ENCODE results near the gene CTRB1.
"Not testable (repeated sequence)": the region's sequence is repeated elsewhere in the genome, so short reads cannot be mapped to it uniquely, and the experiment has no call there.

CTRB1 gene

GRCh38 chr16:75256696-75257343, 38.0 kb downstream of the CTRB1 start:
- DNase-seq (ENCODE audit: low spot score): no peak

DNA sequence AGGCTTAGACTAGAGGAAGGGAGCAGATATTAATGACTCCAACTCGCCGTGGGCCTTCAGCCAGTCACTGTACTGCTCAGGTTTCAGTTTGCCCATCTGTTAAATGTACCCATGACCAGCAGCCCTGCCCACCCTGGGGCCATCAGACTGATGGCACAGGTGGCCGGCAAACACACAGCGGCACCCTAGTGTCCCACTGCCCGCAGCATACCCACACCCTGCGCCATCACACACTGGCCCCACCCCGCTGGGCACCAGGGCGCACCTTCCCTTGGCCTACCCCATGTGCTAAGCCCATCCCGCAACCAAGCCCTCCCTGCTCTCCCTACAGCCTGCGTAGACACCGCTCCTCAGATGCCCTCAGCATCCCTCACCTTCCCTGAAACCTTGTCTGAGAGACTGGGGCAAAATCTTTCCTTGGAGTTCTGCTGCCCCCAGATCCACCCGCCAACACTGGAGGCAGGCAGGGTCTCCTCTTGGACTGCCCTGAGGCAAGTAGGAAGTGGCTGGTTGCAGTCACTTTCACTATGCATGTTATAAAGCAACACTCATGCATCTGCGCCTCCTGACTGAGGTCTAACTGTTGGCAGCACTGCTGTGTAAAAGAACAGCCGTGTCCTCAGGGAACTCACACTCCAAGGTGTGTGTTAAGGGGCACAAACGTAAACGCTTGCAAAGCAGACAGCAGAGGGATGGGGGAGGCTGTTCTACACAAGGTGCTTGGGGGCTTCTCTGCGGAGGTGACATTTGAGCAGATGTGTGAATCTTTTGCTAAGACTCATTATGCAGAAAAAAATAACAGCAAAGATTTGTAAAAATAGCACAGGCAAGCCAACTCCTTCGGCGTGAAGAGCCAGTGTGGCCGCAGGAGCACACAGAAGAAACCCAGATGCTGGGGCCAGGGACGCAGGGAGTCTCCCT, 39.4 kb downstream of the CTRB1 start:
- DNase-seq (ENCODE audit: low spot score): no peak

DNA sequence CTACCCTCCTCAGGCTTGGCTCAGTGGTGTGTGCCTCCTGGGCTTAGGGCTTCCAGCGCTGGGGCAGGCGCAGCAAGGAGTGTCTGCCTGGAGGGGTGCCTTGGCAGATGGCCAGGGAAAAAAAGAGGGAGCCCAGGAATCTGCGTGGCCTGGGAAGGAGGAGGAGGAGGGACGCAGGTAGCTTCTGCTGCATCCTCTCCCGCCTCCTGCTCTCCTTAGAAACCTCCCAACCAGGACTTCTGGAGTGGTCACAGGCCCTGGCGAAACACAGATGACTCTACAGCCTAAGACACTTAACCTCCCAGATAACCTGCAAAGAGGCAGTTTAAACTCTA, 40.0 kb downstream of the CTRB1 start:
- DNase-seq (ENCODE audit: low spot score): no peak

DNA sequence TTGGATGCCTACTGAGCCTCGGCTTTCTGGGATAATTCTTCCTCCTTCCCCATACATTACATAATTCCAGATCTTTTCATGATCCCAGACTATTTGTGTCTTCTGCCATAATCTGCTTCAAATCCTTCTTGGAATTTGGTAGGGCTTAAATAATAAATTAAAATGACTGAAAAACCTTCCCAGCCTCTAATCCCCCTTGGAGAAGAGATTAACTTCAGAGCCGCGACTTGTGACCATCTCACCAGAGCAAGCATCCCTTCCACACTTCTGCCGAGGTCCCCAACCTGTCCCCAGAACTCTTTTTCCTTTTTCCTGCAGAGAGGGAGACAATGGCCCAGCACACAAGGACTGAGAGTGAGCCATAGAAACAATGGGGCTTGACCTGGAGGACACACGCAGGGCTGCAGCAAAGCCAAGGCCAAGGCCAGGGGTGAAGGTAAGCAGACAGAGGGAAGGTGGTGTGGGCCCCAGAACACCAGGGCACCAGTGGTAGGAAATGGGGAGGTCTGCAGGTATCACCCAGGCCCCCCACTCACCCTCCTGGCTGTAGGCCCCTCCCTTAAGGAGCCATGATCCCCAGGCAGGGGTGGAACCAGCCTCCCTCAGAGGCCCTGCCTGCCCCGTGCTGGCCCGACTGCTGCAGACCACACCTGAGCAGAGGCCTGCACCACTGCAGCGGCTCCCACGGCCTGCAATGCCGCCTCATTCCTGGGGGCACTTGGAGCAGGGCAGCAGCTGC, 42.2 kb downstream of the CTRB1 start:
- DNase-seq (ENCODE audit: low spot score): no peak

DNA sequence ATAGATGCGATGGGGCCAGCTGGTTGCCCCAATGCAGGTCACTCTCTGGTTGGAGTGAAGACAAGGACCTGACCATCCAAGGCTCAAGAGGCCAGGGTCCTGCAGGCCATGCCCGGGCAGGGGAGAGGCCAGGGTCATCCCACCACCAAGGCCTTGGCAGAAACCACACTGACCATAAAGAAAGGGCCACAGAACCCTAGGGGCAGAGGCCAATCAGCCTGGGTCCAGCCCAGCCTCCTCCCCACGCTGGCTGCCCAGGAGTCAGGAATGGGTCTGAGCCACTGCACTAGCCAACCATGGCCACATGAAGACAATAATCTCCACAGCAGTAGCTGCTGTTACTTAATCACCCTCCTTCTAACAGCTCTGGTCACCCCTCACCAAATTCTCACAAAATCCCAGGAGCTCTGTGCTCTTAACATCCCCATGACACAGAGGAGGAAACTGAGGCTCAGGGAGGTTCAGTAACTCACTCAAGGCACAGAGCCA, 42.8 kb downstream of the CTRB1 start:
- DNase-seq (ENCODE audit: low spot score): no peak

DNA sequence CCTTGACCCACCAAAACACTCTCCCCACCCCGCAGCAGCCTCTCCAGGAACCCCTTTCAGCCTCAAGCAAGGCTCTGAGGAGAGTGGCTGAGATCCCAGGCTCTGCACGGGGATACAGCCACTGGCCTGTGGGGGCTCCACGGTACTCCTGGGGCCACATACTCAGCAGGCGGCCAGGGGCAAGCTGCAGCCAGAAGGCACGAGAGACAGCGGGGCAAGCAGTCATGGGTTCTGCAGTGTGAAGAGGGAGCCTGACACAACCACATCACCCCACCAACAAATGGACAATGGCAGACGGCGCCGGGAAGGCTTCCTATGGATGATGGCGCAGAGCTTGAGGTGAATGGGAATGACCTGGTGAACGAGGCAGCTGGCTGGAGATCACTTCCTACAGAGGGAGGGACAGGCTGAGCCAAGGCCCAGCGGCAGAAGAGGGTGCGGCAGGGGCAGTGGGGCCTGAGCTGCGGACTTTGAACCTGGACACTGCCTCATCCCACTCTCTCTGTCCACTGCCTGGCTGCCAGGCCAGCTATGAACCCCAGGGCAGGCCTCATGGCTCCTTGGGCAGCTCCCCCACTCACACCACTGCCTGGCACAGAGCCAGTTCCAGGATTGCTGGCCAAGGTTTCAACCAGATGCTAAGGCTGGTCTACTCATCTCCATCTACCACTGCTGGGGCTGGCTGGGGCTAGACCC, 43.5 kb downstream of the CTRB1 start:
- no peak for DNase-seq (ENCODE audit: low spot score)

DNA sequence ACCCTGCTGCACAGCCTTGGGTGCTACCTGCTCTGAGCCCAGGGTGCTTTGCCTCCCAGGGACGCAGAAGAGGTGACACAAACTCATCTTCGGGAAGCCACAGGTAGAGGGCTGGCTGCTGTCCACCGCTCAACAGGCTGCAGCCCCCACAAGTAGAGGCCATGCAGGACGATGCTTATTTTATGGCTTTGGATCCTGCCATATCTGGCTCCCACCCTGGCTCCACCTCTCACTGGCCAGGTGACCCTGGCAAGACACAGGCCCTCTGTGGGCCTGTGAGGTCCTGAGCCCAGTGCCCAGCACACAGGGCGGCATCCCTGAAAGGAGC, 44.0 kb downstream of the CTRB1 start:
- no peak for DNase-seq (ENCODE audit: low spot score)

- no peak for DNase-seq (ENCODE audit: low spot score)
These were observed 44.6 kb downstream of the CTRB1 start for GRCh38 chr16:75263291-75263962.

DNA sequence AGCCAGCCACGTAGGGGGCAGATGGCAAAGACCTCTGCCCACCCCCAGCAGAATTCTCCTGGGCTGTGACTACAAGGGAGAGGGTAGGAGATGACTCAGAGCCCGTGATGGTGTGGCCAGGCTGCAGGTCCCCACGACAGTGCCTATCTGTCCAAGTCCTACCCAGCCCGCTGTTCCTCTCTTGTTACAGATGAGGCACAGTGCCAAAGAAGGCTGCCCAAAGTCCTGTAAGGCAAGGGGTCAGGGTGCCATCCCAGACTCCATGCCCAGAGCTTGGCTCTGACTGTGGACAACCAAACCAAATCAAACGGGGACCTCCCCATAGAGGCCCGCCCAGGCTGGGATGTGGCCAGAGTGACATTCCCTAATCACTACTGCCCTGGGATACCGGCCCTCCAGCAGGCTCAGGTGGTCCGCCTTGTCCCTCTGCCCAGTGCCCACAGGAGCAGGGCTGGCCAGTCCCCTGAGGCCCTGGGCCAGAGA, 45.2 kb downstream of the CTRB1 start:
- no peak for DNase-seq (ENCODE audit: low spot score)

DNA sequence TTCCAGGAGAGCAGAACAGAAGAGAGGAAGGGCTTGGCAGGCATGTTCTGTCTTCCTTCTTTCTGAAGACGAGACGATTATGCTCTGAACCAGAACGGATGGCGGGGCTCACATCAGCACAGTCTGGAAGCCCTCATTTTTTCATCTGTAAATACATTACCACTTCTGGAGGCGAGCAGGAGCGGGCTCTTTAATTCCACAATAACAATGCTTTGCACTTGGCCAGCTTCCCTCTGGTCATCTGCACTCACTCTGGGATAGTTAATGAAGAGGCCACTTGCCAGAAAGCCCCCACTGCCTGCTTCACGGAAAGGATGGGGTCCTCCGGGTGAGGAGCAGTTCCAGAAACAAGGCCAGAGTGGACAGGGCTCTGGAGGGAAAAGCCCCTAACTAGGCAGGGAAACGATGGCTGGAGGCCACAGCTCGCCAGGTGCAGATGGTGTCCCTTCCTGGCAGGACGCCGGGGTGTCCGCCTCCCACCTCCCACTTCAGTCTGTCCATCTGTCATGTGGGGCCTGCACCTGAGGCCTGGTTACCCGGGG, 45.7 kb downstream of the CTRB1 start:
- DNase-seq (ENCODE audit: low spot score): no peak

- no peak for DNase-seq (ENCODE audit: low spot score)
These were observed 46.5 kb downstream of the CTRB1 start for GRCh38 chr16:75264999-75265910.

DNA sequence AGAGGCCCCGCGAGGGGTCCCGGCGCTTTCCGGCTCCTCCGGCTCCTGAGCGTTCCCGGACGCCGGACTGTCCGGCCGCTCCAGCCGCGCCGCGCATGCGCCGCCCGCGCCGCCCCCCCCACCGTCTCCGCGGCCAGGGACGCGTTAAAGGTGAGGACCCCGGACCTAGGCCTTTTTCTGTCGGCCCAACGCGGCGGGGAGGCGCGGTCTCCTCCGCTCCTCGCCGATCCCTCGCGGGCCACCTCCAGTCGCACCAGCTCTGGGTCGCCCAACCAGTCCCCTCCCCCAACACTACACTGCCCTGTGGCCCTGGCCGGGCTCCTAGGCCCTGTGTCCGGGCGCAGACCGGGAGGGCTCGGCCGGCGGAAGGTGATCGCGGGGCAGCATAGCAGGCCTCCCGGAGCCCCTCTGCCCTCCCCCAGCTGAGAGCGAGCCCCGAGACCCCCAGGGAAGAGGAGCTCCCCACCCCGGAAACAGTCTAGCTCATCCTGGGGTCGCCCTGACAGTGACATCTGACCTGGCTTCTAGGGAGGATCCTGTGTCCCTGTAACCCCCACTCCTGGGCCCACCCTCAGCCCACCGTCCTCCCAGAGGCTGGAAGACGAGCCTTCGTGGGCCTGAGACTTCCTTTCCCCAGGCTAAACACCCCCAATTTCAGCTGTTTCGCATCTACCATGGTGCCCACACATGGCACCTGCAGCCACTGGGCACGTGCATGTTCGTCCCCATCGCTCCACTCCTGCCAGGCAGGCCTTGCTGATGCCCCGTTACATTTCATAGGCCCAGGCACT, 47.3 kb downstream of the CTRB1 start:
- DNase-seq (ENCODE audit: low spot score): peak; percentile 22

DNA sequence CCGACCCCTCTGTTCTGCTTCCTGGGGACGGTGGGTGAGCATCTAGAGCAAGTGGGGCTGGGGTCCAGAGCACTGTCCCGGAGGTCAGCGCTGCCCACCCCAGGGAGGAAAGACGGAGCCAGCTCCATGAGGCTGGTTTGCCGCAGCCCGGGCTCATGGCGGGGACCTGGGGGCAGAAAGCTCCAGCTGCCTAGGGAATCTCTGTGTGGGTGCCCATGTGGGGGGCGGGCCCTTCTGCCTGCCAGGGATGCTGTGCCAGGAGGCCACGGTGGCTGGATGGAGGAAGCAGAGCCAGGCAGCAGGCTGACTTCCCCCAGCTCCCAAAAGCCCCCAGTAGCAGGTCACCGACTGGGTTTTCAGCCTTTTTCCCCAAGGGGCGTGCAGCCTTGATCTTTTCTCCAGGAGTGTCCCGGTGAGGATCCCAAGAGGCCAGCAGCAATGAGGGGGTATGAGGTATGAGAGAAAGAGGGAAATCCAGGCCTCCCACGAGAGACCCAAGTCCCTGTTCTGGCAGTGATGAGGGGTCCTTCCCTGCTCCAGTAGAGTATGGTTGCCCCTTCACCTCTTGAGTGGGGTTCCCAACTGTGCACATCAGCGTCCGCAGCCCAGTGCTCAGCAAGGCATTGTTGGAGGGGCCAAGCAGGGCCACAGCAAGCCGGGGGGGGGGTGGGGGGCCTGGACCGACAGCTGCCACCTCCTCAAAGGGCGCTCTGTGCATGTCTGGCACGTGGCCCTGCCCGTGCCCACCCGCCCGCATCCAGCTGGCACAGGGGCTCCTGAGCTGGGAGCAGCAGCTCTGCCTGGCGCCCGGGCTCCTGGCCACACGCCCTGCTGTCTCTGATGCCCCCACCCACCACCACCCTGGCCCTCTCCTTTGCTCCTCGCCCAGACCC, 48.2 kb downstream of the CTRB1 start:
- DNase-seq (ENCODE audit: low spot score): no peak

GRCh38 chr16:75267631-75268264, 49.0 kb downstream of the CTRB1 start:
- DNase-seq (ENCODE audit: low spot score): no peak

DNA sequence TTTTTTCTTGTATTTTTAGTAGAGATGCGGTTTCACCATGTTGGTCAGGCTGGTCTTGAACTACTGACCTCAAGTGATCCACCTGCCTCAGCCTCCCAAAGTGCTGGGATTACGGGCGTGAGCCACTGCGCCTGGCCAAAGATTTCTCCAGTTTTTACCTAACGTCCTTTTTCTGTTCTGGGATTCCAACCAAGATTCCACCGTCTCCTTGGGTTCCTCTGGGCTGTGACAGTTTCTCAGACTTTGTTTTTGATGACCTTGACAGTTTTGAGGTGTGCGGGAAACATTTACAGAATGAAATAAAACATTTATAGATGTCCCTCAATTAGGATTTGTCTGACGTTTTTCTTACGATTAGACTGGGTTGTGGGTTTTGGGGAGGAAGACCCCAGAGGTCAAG, 50.6 kb downstream of the CTRB1 start:
- DNase-seq (ENCODE audit: low spot score): not testable (repeated sequence)

DNA sequence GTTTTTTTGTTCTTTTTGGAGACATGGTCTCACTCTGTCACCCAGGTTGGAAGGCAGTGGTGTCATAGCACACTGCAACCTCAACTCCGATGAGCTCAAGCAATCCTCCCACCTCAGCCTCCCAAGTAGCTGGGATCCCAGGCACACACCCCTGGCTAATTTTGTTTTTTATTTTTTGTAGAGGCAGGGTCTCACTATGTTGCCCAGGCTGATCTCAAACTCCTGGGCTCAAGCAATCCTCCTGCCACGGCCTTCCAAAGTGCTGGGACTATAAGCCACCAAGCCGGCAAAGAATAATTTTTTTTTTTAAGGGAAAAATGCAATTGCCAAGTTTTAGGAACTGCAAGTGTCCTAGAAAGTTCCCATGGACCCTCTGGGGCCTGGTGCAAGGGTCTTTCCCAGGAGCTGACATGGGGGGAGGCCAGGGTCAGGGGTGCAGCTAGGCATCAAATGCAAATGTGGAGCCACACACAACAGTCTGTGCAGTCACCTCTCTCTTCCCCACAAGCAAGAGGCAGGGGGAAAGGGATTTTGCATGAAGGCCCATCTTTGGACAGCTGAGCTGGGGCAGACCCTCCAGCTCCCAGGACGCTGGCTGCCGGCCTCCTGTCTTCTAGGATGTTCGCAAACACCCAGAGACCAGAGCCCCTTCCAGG, 52.8 kb downstream of the CTRB1 start:
- no peak for DNase-seq (ENCODE audit: low spot score)

GRCh38 chr16:75272097-75272551, 53.3 kb downstream of the CTRB1 start:
- DNase-seq (ENCODE audit: low spot score): no peak
